HK-2 (cell line): ENCODE results near the gene MMS19.
"Not testable (repeated sequence)": the region's sequence is repeated elsewhere in the genome, so short reads cannot be mapped to it uniquely, and the experiment has no call there.

ENCODE experiments used
- DNase-seq: peaks from one replicate; pipeline ENCODE4 v3.0.0-alpha.2; 2018; ENCODE audit not compliant: unreplicated experiment

The MMS19 gene

DNA sequence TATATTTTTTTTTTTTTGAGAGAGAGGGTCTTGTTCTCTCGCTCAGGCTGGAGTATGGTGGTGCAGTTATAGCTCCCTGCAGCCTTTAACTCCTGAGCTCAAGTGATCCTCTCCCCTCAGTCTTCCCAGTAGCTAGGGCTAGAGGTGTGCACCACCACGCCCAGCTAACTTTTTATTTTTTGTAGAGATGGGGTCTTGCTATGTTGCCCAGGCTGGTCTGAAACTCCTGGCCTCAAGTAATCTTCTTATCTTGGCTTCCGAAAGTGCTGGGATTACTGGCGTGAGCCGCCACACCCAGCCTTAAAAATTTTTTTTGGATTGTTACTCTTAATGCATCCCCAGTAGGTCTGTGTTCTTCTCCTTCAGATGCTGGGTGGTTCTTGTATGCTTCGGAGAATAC lies 4.7 kb upstream of the MMS19 start:
- no peak for DNase-seq

DNA sequence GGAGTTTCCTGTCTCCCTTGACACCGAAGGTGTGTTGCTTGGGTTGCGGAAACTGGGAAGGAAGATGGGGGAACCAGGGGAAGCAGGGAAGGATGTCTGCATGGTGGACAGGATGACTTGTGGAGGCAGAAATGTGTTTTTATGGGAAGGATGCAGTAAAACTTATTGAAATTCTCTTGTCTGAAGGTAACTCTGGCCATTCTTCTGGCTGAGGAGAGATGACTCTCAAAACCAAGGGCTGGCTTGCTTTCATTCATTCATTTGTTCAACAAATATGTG lies 2.0 kb upstream of the MMS19 start:
- no peak for DNase-seq

DNA sequence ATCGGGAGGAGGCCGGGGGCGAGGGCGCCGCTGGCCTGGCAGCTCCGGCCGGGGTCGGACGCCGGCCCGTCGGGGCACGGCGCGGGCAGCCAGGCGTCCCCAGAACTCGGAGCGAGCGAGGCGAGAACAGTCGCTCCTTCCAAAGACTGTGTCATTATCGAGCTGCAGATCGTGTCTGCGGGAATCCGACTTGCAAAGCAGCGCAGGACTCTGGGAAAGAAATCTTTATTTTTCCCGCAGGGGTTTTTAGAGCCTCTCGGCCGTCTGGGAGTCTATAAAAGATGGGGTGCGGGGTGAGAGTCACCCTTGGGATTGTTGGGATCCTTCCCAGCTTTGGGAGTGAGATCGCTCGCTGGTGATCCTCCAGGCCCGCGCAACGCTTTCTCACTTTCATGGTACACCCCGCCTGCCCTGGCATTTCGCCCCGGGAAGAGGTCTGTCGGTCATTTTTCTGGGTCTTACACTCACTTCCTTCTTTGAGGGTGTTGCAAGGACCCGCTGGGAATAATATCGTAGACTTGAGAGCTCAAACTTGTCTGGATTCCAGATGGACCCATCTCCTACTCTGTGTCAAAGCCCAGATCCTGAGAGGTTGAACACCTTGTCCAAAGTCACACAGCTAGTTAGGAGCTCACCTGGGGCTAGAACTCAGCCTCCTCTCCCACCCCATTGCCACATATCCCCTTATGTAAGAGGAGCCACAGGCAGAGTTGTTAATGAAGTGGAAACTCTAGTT lies 1.5 kb upstream of the MMS19 start:
- peak; percentile 55 for DNase-seq

DNA sequence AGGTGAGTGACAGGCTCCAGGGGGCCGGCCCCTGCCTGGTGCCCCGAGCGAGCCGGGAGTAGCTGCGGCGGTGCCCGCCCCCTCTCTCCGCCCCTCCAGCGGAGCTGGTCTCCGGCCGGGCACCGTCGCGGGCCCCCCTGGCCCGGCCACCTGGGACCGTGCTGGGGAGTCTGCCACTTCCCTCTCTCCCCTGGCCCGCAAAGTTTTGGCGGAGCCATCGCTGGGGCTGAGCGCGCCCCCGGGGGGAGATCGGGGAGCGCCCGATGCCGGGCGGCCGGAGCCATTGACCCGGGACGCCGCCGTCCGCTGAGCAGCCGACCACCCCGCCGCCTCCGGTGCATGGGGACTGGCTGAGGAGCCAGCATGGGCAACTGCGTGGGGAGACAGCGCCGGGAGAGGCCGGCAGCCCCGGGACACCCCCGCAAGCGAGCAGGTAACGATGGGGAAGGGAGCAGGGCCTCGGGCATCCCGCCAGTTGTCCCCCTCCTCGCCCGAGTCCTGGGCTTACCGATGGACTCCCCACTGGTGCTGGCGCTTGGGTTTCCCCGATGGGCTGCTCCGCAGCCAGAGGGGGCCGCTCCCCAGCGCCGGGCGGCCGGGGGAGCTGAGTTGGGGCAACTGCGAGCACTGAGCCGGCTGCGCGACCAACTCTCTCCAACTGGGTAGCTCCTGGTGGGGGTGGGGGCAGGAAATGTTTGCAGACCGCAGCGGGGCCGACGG lies 779 bp upstream of the MMS19 start, which contains the start of gene UBTD1:
Gene UBTD1, plus strand, starts transcription at position 84 of the 720 bp plus-strand sequence. Its CDS starts 280 bp downstream, at position 364.
- DNase-seq = peak; percentile 71

DNA sequence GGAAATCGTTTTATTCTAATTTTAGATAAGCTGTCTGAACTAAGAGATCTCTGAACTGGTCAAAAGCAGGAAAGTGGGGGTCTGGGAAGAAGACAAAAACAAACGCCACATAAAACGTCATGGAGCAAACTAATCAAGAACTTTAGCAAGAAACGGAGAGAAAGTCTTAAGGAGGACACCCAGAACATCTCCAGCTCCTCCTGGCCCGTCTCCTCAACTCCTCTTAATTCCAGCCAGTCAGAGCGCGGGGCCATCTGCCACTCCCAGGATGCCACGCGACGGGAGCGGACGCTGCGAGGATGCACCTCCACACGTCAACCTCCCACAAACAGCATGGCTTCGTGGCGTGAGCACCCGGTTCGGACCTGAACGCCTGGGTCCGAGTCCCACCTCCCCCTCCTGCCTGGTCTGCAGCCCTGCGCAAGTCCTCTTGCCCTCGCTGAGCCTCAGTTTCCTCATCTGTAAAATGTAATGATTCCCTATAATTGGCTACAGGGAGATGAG lies 598 bp downstream of the MMS19 start:
- DNase-seq = peak; percentile 91

DNA sequence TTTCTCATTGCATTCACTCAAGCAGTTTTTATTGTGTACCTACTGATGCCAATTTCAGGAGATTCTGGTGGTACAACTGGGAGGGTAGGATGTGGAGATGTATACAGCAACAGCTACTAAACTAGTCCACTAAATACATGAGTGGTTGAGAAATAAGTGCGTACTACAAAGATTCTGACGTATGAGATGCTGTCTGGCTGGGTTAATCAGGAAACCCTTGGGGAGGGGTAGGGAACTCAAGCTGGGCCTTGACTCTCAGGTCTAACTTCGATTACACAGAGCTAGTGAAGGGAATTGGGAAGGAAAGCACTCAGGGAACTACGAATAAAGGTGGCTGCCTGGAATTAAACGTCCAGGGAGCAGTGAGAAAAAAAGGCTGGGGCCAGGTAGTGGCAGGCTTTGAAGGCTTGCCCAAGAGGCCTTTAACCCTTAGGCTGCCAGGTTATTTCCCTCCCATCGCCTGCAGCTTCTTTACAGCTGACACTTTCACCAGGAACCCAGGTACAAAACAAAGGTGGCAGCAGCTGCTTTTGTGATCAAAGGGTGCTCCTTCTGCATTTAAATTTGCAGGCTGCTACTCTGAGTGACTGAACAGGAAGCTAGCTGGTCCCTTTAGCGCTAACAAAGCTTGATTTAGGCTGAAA lies 3.2 kb downstream of the MMS19 start:
- DNase-seq = no peak

DNA sequence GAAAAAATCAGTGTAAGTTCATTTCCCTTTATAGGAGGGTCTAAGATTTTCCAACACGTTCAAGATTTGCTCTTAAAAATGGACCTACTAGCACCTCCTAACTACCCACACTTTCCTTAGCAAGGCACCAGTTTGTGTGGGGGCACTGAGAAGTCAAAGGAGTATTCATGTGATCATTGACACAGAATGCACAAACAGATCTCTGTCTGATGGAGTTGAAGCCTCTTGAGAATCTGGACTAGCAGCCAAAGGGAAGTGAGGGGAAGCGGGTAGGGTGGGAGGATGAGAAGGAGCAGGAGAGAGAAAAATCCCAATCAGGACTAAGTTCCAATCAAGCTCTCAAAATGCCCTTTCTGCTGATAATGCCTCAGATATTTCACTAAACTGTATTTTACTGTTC lies 4.1 kb downstream of the MMS19 start:
- no peak for DNase-seq

DNA sequence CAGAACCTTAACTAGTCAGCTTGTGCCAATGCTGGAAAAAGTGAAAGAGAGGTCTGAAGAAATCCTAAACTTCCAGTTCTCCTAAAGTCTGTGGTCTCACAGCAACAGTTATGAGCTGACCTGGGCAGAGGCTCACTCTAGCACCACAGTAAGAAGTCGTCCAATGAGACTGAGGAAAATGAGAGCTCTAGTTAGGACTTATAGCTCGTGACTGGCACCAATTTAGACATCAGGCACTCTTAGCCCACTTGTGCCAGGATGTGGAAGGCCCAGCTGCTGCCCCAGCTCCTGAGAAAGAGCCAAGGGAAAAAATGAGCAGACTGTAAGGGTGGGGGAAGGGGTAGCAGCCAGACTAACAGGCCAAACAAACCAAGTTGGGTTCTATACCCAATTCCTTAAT lies 7.6 kb downstream of the MMS19 start:
- DNase-seq = no peak

DNA sequence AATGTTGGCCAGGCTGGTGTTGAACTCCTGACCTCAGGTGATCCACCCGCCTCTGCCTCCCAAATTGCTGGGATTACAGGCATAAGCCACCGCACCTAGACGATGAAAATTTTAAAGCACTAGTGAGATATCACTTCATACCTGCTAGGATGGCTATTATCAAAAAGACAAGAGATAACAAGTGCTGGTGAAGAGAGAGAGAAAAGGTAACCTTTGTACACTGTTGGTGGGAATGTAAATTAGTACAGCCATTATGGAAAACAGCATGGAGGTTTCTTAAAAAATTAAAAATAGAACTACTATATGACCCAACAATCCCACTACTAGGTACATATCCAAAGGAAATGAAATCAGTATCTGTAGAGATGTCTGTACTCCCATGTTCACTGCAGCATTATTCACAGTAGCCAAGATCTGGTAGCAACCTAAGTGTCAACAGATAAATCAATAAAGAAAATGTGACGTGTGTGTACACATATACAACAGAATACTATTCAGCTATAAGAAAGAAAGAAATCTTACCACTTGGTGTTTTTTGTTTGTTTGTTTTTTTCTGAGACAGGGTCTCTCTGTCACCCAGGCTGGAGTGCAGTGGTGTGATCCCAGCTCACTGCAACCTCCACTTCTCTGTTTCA lies 12.5 kb downstream of the MMS19 start:
- DNase-seq = no peak

DNA sequence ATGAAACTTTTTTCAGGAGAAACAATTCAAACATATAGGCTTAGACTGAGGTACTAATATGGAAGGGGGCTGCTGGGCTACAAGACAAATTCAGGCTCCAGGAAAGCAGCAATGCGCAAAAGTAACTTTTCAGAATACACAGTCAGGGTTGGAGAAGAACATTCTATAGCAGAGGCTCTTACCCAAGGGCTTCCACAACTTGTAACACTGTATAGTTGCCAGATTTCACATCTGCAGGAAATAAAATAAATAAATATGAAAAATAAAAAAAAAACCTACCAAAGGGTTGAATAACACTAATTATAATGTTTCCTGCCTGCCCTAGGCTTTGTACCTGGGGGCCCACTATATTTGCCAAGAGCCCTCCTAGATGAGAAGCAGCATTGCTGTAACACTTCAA lies 14.3 kb downstream of the MMS19 start:
- DNase-seq = no peak

DNA sequence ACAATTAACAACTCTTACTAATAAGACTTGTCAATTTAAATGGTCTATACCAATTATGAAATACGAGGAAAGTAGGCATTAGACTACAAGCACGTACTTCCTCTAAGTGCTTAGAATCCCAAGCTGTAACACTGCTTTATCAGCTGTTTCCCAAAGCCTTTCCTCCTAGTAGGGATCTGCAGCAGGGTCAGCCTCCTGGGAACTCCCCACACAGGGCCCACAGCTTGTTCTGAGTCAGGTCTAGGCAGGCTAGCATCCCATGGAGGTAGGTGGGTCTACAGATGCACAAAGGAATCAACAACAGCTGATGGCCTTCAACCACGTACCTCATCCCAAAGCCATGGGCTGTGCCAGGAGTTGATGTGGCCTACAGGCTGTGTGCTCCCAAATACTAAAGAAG lies 14.7 kb downstream of the MMS19 start:
- no peak for DNase-seq

DNA sequence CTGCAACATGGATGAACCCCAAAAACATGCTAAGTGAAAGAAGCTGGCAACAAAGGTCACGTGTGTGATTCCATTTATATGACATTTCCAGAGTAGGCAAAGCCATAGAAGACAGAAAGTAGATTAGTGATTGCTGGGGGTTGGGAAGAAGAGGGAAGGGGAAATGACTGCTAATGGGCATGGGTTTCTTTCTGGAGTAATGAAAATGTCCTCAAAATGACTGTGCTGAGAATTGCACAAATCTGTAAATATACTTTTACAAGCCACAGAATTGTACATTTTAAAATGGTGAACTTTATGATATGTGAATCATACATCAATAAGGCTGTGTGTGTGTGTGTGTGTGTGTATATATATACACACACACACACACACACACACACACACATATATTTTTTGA lies 15.8 kb downstream of the MMS19 start:
- DNase-seq = no peak

DNA sequence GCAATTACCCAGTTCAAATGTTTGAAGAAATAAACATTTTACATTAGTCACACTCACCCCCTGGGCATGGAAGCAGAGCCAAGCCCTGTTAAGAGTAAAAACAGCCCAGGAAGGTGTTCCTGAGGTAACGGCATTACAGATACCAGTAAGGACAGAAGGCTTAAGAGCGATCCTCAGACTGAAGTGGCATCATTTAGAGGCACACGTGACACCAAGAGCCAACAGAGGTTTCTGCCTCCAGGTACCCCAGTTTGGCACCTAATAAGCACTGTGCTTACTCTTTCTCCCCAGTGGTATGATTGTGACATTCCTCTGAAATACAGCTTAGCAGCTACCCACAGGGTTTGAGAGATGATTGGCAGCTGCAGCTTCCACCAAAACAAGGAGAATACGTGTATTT lies 17.2 kb downstream of the MMS19 start:
- DNase-seq = no peak

DNA sequence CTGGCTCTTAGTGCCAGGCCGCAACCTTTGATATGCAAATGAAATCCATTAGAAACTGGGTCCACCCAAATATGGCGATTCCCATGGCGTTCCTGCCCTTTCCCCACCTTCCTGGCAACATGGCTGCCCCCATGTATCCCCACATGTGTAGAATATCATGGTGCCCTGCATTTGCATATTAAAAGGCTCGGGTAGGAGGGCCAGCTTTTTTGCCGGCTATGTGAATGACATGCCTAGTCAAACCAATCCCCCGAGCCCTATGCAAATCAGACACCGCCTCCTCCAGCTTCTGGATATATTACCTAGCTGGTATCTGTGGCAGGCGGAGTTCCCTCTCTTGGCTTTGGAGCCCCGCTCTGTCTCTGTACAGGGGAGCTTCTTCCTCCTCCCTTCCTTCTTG lies 18.3 kb downstream of the MMS19 start:
- DNase-seq = no peak

DNA sequence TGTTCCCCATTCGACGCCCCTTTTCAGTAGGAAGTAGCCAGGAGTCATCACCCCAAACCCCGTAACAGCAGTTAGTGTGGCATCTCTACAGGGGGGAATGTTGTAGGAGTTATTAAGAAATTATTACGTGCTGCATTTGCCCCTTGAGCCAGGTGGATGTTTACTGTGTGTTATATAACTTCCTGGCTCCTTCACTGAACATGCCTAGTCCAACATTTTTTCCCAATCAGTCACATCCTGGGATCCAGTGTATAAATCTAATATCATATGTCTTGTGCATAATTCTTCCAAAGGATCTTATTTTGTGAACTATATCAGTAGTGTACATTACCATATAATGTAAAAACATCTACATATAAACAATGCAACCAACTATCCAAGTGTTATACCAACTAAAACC lies 18.8 kb downstream of the MMS19 start:
- DNase-seq = not testable (repeated sequence)

DNA sequence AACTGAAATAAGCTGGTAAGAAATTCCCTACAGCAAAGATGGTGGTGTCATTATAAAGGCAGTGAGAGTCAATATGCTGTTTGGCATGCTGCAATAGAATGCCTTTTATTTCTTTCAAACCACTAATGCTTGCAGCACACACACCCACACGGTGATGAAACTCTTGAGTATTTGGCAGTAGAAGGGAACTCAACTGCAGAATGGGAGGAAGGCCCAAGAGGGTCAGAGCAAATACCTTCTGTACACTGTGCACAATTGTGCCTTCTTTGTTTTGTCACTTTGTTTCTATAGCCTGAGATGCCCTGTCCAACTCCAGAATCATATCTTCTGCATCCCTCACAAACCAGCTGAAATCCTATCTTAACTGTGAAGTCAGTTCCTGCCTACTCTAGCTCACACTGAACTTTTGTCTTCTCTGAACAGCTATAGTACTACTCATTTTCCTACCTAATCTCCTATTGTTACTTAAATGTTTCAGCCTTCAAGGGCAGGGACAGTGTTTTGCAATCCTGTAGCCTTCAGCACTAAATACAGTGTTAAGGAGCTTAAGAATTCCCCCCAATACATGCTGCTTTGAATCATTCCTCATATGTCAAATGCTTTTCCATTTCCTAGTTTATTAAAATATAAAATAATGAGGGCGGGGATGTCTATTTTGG lies 22.2 kb downstream of the MMS19 start:
- no peak for DNase-seq

DNA sequence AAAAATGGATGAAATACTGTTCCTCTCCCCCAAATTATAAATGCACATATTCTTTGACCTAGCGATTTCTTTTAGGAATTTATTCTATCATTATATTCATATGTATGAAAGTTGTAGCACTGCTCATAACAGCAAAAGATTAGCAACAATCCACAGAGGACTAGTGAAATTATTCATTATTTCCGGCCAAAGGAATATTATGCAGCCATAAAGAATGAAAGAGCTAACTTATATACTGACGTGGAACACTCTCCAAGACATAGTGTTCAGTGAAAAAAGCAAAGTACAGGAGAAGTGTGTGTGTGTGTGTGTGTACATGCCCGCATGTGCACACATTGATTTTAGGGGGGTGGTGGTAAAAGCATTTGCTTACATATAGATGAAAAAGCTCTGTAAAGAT lies 23.3 kb downstream of the MMS19 start:
- DNase-seq = no peak

DNA sequence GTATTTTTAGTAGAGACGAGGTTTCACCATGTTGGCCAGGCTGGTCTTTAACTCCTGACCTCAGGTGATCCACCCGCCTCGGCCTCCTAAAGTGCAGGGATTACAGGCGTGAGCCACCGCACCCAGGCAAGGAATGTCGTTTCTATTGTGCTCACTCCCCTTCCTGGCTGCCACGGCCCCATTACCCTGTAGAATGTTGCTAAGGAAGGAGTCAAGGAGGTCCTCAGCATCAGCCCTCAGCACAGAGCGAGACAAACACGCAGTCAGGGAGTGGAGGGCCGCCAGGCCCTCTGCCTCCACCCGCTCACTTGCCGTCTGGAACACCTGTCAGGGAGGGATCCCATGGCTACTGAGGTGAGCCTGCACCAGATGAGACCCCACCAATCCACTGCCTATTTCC lies 29.4 kb downstream of the MMS19 start:
- DNase-seq = not testable (repeated sequence)

DNA sequence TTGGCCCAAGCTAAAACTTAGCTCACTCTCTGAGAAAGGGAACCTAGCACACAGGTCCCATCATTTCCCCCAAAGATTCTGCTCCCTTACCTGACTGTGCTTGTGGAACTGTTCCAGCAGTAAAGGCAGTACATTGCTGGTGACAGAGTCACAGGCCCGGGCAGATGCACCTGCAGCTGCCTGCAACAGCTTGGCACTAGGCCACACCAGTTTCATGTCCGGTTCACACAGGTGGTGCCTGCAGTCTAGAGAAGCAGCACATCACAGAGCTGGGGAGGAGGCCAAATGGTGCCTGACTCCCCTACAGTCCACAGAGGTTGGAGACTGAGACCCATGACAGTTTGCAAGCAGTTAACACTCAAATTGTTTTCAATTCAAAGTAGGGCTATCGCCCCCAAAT lies 30.1 kb downstream of the MMS19 start:
- DNase-seq = no peak

DNA sequence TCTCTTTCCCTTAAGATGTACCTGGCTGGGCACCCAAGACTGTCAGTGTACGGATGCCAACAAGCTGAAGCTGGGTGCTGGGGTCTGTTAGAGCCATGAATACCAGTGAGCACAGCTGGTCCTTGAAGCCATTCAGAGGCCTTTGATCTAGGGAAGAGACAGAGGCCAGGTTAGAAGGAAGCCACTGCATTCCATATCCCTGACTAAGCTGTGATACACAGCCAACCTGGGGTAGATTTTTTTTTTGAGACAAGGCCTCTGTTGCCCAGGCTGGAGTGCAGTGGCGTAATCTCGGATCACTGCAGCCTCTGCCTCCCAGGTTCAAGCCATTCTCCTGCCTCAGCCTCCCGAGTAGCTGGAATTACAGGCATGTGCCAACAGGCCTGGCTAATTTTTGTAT lies 31.5 kb downstream of the MMS19 start:
- no peak for DNase-seq

DNA sequence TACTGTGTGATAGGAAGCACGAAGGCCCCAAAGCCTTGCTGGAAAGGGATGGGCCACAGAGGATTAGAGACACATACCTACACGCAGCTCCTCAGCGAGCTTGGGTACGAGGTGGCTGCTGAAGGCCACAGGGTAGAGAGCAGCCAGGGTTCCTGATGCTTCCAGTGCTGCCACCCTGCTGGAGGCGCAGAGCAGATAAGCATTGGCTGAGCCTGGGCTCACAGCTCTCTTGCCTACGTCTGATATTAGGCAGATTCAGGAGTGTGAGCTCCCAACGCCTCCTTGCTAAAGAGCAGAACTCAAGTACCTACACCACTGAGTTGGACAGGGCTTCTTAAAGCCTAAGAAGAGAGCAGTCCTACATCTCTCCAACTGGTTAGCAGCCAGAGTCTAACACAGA lies 32.2 kb downstream of the MMS19 start:
- no peak for DNase-seq

DNA sequence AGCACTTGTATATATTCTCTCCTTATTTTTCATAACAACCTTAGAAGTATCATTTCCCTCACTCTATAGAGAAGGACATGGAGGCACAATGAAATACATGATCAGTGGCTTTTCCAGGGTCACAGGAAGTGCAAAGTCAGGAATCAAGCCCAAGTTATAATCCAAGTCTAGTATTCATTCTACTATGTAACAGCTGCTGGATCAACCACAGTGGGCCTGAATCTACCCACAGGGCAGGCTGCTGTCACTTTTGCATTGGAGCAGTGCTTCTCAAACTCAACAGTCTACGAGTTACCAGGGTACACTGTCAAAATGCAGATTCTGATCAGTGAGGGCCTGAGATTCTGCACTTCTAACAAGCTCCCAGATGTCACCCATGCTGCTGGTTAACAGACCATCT lies 34.0 kb downstream of the MMS19 start:
- DNase-seq = no peak
